Breast epithelium (tissue), 3 donors: ENCODE data around the gene CD99L2.

Experiments used
- POLR2A ChIP-seq: fragments of 450-650 bp; IDR thresholded peaks from one replicate; pipeline ENCODE4 v1.6.1; 2016; ENCODE audit warnings: antibody characterized with exemption, mild to moderate bottlenecking, moderate library complexity
- TF ChIP-seq, protein P1 (sequence below), 3 donors: fragments of 450-650 bp; IDR thresholded peaks; one replicate each; pipeline ENCODE4 v1.5.1; 2016 to 2017; ENCODE audit warnings: antibody characterized with exemption in 3 of 3, mild to moderate bottlenecking in 3 of 3, moderate library complexity in 3 of 3

DNA sequence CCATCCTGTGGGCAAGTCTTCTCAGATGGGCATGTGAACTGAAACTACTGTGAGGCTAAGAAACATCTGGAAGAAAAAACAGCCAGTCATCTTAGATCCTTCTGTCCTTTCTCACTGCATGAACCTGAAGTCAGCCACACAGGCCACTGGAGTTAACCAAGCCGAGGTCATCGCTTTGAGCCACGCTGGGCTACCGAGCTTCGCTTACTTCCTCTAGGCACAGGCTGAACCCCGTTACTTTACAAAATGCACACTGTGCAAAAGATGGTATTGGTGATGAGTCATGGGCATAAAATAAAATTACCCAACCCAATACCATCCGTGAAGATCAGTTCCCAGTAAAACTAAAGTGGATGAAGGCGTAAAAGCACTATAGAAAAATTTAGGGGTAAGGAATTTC lies 119.1 kb downstream of the CD99L2 start:
- TF ChIP-seq, protein P1, sequence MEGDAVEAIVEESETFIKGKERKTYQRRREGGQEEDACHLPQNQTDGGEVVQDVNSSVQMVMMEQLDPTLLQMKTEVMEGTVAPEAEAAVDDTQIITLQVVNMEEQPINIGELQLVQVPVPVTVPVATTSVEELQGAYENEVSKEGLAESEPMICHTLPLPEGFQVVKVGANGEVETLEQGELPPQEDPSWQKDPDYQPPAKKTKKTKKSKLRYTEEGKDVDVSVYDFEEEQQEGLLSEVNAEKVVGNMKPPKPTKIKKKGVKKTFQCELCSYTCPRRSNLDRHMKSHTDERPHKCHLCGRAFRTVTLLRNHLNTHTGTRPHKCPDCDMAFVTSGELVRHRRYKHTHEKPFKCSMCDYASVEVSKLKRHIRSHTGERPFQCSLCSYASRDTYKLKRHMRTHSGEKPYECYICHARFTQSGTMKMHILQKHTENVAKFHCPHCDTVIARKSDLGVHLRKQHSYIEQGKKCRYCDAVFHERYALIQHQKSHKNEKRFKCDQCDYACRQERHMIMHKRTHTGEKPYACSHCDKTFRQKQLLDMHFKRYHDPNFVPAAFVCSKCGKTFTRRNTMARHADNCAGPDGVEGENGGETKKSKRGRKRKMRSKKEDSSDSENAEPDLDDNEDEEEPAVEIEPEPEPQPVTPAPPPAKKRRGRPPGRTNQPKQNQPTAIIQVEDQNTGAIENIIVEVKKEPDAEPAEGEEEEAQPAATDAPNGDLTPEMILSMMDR (IDR thresholded peaks at IDR 0.05): no peak
- no peak for TF ChIP-seq POLR2A
